PC-3 (cell line): ENCODE data around the gene PHKB.

Experiments used
- EZH2 ChIP-seq: fragments of 300-600 bp; sonication (generic); IDR thresholded peaks from one replicate; pipeline ENCODE4 v1.6.1; 2017; ENCODE audit warnings: antibody characterized with exemption, mild to moderate bottlenecking, low read length; ENCODE audit not compliant: unreplicated experiment
- TF ChIP-seq, protein P1 (sequence below): fragments of 300-600 bp; sonication (generic); conservative IDR thresholded peaks from 2 replicates; pipeline ENCODE4 v1.5.1; 2017; ENCODE audit warnings: antibody characterized with exemption, low read depth, mild to moderate bottlenecking, low read length

DNA sequence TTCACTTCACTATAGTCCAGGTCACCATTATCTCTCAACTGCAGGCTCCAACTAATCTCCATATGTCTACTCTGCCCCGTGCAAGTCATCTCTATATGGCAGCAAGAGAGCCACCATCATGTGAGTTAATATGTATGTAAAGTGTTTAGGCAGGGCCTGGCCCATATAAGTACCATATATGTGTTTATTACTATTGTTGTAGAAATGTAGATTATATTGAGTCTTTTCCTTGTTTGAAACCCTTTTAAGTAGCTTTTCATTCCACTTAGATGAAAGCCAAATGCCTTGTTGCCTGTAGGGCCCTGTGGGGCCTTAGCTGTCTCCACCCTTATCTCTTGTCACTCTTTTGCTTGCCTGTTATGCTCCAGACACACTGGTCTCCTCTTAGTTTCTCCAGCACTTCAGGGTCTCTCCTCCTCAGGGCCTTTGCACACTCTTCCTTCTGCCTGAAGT, 164.0 kb downstream of the PHKB start:
- no peak for TF ChIP-seq EZH2
- TF ChIP-seq, protein P1, sequence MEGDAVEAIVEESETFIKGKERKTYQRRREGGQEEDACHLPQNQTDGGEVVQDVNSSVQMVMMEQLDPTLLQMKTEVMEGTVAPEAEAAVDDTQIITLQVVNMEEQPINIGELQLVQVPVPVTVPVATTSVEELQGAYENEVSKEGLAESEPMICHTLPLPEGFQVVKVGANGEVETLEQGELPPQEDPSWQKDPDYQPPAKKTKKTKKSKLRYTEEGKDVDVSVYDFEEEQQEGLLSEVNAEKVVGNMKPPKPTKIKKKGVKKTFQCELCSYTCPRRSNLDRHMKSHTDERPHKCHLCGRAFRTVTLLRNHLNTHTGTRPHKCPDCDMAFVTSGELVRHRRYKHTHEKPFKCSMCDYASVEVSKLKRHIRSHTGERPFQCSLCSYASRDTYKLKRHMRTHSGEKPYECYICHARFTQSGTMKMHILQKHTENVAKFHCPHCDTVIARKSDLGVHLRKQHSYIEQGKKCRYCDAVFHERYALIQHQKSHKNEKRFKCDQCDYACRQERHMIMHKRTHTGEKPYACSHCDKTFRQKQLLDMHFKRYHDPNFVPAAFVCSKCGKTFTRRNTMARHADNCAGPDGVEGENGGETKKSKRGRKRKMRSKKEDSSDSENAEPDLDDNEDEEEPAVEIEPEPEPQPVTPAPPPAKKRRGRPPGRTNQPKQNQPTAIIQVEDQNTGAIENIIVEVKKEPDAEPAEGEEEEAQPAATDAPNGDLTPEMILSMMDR: no peak
